Stimulated activated CD4-positive, alpha-beta T cell treated with anti-CD3 and anti-CD28 coated beads, Interleukin-12 subunit alpha, Interleukin-12 subunit beta, amount 100 ng/mL, for 4 hours (primary cell): ENCODE data around the gene LAD1.

Source experiments
- DNase-seq: peaks from one replicate; pipeline ENCODE4 v3.0.0-alpha.2; 2020

The LAD1 gene

GRCh38 chr1:201361652-201362504 is 37.2 kb downstream of the LAD1 start:
- no peak for DNase-seq

- DNase-seq, result no peak
Observed at GRCh38 chr1:201360901-201361651, 38.0 kb downstream of the LAD1 start.

GRCh38 chr1:201360486-201360885 is 38.6 kb downstream of the LAD1 start:
- no peak for DNase-seq

GRCh38 chr1:201359873-201360210 is 39.3 kb downstream of the LAD1 start:
- no peak for DNase-seq

- DNase-seq, result no peak
Observed at GRCh38 chr1:201359031-201359872, 39.9 kb downstream of the LAD1 start.

GRCh38 chr1:201358596-201358995 is 40.5 kb downstream of the LAD1 start:
- DNase-seq, result no peak

GRCh38 chr1:201357636-201358348 is 41.3 kb downstream of the LAD1 start:
- no peak for DNase-seq

- DNase-seq, result no peak
Observed at GRCh38 chr1:201357211-201357610, 41.9 kb downstream of the LAD1 start.

- no peak for DNase-seq
Observed at GRCh38 chr1:201356701-201357100, 42.4 kb downstream of the LAD1 start.

- no peak for DNase-seq
Observed at GRCh38 chr1:201356236-201356635, 42.9 kb downstream of the LAD1 start.

- DNase-seq, result no peak
Observed at GRCh38 chr1:201355471-201355870, 43.7 kb downstream of the LAD1 start.

GRCh38 chr1:201354901-201355295 is 44.2 kb downstream of the LAD1 start:
- DNase-seq, result no peak

GRCh38 chr1:201354151-201354900 is 44.8 kb downstream of the LAD1 start:
- DNase-seq, result no peak

- DNase-seq, result no peak
Observed at GRCh38 chr1:201353186-201353940, 45.8 kb downstream of the LAD1 start.

GRCh38 chr1:201351617-201352016 is 47.5 kb downstream of the LAD1 start:
- DNase-seq, result no peak

- no peak for DNase-seq
Observed at GRCh38 chr1:201350884-201351283, 48.2 kb downstream of the LAD1 start.

GRCh38 chr1:201350361-201350725 is 48.8 kb downstream of the LAD1 start:
- no peak for DNase-seq

GRCh38 chr1:201349092-201349491 is 50.0 kb downstream of the LAD1 start:
- DNase-seq, result no peak

- DNase-seq, result peak; percentile 4
Observed at GRCh38 chr1:201348211-201348566, 50.9 kb downstream of the LAD1 start.

- no peak for DNase-seq
Observed at GRCh38 chr1:201347498-201348210, 51.5 kb downstream of the LAD1 start.

GRCh38 chr1:201346987-201347386 is 52.1 kb downstream of the LAD1 start:
- no peak for DNase-seq
